GM19324 (cell line): Measurements from ENCODE around the gene SV2A.
"Not testable (repeated sequence)": the region's sequence is repeated elsewhere in the genome, so short reads cannot be mapped to it uniquely, and the experiment has no call there.

Experiments
- ATAC-seq: cut with Tn5 transposase; IDR thresholded peaks from one replicate; pipeline ENCODE4 v1.9.1; 2021; ENCODE audit warnings: mild to moderate bottlenecking, moderate library complexity; ENCODE audit not compliant: unreplicated experiment, low FRiP score

Gene SV2A

GRCh38 chr1:149917571-149918144 lies at the start of gene SV2A:
SV2A (minus strand) TSS chr1:149917844; CDS start chr1:149913840, 4,004 bp downstream.
- ATAC-seq, result no peak

GRCh38 chr1:149967041-149967440 lies 49.4 kb upstream of the SV2A start:
- no peak for ATAC-seq

- no peak for ATAC-seq
These were observed 48.8 kb upstream of the SV2A start for GRCh38 chr1:149966405-149966804.

GRCh38 chr1:149965440-149965839 lies 47.8 kb upstream of the SV2A start:
- ATAC-seq, result no peak

GRCh38 chr1:149963358-149963757 lies 45.7 kb upstream of the SV2A start:
- ATAC-seq, result no peak

- ATAC-seq, result no peak
These were observed 45.1 kb upstream of the SV2A start for GRCh38 chr1:149962736-149963135.

GRCh38 chr1:149962039-149962647 lies 44.5 kb upstream of the SV2A start:
- ATAC-seq, result no peak

- not testable (repeated sequence) for ATAC-seq
These were observed 39.9 kb upstream of the SV2A start for GRCh38 chr1:149957548-149957947.

GRCh38 chr1:149949911-149950310 lies 32.3 kb upstream of the SV2A start:
- no peak for ATAC-seq

- no peak for ATAC-seq
These were observed 27.6 kb upstream of the SV2A start for GRCh38 chr1:149945206-149945605.

- no peak for ATAC-seq
These were observed 25.2 kb upstream of the SV2A start for GRCh38 chr1:149942885-149943284.

- no peak for ATAC-seq
These were observed 24.6 kb upstream of the SV2A start for GRCh38 chr1:149942207-149942606.

GRCh38 chr1:149940427-149940826 lies 22.8 kb upstream of the SV2A start:
- ATAC-seq, result no peak

GRCh38 chr1:149938668-149939003 lies 21.0 kb upstream of the SV2A start:
- ATAC-seq, result not testable (repeated sequence)

GRCh38 chr1:149937759-149938158 lies 20.1 kb upstream of the SV2A start:
- ATAC-seq, result no peak

GRCh38 chr1:149936992-149937705 lies 19.5 kb upstream of the SV2A start:
- ATAC-seq, result no peak

- no peak for ATAC-seq
These were observed 18.7 kb upstream of the SV2A start, which contains the start of gene MTMR11 for GRCh38 chr1:149936170-149936991. MTMR11 (minus strand) TSS chr1:149936879; CDS start chr1:149936647, 232 bp downstream.

- ATAC-seq, result no peak
These were observed 16.7 kb upstream of the SV2A start for GRCh38 chr1:149934356-149934755.

GRCh38 chr1:149933208-149933607 lies 15.6 kb upstream of the SV2A start:
- ATAC-seq, result no peak

GRCh38 chr1:149932474-149932873 lies 14.8 kb upstream of the SV2A start:
- no peak for ATAC-seq

- no peak for ATAC-seq
These were observed 13.7 kb upstream of the SV2A start for GRCh38 chr1:149931212-149931790.
